SHP77 treated with DMSO at 0.1 percent for 48 hours (cell line): ENCODE results near the gene DEDD2.

ENCODE experiments used
- DNase-seq: peaks from one replicate; lab custom pipeline; 2025; lab: John Stamatoyannopoulos, UW

The DEDD2 gene

DNA sequence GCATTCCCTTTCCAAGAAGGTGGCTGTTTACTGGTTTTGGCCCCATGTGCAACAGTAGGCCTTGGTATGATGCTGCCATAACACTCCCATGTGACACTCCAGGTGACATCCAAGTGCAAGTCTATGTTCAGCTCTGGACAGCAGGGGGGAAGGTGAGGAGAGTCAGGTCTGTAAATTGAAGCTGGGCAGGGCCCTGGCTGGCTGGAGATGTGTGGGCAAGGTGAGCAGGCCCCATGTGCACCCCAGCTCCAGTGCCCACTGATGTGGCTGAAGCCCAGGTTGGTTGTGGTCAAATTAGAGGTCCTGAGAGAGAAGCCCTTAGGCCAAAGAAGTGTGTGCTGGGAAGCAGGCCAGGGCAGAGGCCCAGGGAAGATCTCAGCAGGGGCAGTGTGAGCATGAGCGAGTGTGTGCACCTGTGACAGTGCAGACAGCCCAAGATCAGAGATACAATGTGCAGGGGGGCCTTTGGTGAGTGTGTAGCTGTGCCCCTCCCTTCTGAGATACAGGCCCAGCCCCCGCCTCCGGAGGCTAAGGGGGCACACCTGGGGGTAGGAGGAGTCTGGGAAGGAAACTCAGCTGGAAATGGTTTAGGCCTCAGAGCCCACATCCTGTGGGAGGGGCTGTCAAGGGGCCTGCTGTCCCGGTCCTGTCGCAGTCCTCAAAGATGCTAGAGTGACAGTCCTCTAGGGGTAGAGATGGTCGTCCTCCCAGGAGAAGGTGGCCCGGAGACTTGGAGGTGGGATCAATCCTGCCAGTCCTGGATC, 18.6 kb downstream of the DEDD2 start:
- no peak for DNase-seq

DNA sequence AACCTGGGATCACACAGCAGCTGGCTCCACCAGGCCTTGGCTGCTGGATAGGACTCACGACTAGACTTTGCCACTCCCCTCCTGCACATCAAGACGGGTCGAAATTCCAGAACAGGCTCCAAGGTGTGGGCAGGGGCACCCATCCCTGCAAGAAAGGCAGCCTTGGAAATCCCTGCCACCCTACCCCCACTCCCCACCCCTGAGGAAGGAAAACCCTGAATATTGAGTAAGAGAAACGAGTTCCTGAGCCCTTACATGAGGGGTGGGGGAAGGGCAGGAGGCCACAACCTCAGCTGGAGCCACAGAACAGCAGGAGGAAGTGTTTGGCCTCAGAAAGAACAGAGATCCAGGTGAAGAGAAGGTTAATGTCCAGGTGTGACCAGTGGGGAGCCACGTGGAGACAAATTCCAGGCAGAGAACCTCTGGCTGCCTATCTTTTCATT, 20.1 kb downstream of the DEDD2 start:
- DNase-seq: no peak

DNA sequence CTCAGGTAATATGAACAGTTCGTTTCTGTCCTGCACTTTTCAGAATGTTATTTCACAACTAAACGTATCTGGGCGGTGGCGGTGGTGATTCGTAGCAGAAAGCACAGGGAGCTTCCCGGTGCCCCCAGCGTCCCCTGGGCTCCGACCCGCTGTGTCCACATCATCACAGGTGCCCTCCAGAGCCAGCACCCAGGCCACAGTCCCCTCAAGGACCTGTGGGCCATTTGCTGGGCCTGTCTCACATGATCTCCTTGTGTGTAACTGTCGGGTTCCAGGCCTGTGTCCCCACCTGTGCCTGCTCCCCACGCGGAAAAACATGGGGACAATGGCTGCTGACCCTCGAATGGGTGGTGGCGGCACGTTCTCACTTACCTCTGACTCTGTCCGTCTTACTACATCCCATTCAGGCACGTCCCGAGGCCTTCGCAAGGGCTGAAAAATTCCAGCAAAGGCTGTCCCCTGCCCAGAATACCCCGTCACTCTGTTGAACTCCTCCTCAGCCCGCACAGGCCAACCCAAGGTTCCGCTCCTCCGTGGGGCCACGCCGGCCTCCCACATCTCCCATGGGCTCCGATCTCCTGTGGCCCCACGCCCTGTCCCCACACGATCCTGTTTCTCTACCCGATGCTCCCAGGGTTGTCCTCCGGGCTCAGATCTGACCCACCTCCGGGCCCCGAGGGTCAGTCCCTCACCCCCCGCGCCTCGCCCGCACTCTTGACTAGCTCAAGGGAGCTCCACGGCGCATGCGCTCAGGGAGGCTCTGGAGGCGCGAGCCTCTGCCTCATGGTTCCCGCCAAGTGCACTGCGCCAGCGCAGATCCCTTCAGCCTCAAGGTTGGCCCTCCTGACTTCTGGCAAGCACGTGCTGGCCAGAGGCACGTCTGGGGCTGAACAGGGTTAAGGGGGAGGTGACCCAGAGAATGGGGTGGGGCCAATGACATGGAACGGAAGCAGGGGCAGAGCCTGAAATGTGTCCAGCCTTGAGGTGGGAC, 21.2 kb downstream of the DEDD2 start:
- DNase-seq: no peak

DNA sequence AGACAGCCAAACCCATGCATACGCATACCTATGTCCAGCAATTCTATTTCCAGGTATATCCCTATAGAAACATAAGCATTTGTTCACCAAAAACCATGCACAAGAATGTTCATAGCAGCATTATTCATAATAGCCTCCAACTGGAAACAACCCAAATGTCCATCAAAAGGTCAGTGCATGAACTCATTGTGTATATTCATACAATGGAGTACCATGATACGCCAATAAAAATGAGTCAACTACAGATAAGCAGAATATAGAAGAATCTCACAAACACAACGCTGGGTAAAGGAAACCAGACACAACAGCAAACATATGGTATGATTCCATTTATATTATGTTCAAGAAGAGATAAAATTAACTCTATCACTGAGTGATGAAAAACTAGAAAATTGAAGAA, 23.8 kb downstream of the DEDD2 start:
- no peak for DNase-seq

DNA sequence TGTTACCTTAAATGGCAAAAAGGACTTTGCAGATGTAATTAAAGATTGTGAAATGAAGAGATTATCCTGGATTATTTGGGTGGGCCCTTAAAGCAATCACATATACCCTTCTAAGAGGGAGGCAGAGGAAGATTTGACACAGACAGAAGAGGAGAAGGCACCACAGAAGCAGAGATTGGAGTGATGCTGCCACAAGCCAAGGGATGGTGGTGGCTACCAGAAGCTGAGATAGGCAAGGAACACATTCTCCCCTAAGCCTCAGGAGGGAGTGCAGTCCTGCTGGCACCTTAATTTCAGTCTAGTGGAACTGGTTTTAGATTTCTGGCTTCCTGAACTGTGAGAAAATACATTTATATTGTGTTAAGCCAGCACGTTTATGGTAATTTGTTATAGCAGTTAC, 24.2 kb downstream of the DEDD2 start:
- DNase-seq: no peak

- peak; percentile 24 for DNase-seq
Measured at GRCh38 chr19:42191855-42192254, 25.6 kb downstream of the DEDD2 start.

- peak; percentile 24 for DNase-seq
Measured at GRCh38 chr19:42191330-42191729, 26.1 kb downstream of the DEDD2 start.

- no peak for DNase-seq
Measured at GRCh38 chr19:42189133-42189532, 28.3 kb downstream of the DEDD2 start.

- DNase-seq: no peak
Measured at GRCh38 chr19:42188665-42189064, 28.8 kb downstream of the DEDD2 start.

DNA sequence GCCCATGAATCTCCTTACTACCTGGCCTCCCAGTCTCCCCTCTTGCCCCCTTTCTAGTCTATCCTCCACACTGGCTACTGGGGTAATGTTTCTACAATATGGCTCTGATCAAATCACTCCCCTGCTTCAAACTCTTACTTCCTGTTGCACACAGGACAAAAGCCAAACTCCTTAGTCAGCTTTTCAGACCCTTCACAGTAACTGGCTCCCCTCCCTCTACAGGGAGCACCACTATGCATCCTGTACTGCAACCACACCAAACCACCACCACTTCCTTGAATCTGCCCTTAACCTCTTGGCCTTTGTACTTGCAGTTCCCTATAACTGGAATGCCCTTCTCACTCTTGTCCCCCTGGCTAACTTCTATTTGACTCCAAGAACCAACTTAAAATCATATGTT, 32.2 kb downstream of the DEDD2 start:
- no peak for DNase-seq

DNA sequence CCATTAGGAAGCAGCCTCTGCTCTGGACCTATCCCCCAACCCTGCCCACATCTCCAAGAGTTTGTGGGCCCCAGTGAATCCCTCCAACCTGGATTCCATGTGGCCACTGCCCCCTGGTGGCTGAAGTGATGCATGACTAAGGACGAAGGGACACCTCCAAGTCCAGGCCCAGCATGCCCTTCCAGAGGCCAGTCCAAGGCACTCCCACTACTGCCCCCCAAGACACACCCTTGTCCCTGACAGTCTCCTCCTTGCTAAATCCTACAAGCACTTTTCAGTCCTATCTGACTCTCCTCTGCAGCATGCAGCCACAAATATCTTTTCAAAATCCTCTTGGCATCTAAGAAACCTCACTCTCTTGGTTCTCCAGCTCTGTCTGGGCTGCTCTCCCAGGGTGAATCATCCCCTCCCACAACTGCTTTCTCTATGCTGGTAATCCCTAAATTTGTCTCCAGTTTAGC, 33.0 kb downstream of the DEDD2 start:
- peak; percentile 30 for DNase-seq

DNA sequence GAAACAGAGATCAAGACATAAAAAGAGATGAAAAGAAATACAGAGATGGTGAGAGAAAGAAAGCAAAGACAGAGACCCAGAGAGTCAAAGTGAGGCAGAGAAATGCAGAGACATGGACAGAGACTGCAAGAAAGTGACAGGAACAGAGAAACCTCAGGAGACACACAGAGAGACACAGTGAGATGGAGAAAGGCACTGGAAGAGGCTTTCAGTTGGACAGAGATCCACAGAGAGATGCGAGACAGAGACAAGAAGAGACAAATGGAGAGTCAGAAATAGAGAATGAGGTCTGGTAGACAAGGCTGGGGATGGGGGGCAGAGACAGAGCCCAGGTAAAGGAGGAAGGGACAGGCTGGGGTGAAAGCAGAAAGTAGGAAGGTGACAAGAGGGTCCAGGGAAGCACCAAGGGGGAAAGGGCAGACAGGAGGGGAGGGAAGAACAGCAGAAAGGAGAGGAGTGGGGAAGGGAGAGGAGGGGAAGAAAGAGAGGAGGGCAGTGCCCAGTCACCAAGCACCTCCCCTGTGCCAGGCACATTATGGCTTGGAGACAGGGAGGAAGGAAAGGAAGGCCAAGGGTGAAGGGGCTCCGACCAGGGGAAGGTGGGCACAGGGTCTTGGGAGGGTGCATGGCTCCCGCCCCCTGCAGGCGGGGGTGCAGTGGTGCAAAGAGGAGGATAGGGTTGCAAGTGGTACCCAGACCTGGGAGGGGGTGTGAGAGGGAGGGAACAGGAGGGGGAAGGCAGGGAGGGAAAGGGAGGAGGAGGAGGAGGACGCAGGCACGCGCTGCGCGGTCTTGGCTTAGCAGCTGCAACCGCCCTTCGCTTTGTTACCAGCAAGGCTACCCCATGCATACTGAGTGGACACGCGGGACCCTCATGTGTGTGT, 38.4 kb downstream of the DEDD2 start:
- DNase-seq: peak; percentile 8

GRCh38 chr19:42177686-42178019, 39.8 kb downstream of the DEDD2 start:
- no peak for DNase-seq

GRCh38 chr19:42176990-42177685, 40.3 kb downstream of the DEDD2 start:
- DNase-seq: peak; percentile 36

DNA sequence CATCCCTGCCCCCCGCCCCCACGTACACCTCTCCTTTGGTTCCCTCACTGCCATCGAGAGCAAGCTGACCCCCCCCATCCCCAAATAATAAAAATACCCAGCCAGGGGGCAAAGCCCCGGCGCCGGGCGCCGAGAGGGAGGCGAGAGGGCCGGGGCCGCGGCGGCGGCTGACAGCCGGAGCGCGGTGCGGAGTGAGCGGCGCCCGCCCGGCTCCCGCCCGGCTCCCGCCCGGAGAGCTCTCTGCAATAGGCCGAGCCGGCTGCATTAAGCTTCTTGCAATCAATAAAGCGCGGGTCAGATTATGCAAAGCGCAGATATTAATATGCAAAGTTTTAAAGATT, 40.9 kb downstream of the DEDD2 start:
- no peak for DNase-seq

DNA sequence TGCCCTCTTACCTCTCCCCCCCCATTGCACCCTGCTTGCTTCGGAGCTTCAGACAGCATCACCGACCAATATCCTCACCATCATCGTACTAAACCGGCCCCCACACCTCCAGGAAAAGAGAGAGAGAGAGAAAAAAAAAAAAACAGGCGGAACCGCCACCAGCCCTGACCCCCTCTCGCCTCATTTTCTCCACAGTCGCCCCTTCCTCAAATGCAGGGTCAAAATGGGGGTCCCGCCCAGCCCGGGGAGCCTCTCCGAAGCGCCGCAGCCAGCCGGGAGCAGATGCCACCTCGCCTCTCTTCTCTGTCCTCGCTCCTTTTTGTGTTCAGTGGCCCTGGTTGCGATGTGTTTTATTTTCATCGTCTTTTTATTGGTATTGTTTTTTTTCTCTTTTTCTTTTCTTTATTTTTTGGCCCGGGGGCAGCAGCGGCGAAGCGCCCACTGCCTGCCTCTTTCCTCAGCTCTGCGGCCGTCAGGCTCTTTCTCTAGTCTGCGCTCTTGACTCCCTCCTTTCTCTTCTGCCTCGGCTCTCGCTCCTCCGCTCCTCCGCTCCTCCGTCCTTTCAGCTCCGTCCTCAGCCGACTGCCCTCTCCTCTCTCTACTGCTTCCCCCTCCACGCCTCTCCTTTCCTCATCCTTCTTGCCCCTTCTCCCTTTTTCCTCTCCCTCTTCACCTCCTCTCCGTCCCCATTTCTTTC, 41.4 kb downstream of the DEDD2 start:
- DNase-seq: no peak

- no peak for DNase-seq
Measured at GRCh38 chr19:42174958-42175734, 42.3 kb downstream of the DEDD2 start.

DNA sequence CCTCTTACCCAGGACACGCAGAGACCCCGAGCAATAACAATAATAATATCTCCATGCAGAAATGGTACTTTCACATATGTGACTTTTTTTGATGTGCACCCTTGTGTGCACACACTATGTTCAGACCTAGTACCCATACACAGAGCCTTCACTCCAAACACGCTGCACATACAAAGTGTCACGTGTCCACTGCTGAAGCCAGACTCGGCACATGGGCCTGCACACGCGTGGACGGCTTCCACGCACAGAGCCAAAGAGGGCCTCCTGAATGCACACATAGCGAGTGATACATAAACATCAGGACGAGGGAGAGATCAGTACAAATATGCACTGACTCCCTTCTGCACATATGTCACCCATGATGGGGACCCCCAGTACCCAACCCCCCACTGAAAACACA, 43.3 kb downstream of the DEDD2 start:
- DNase-seq: no peak

GRCh38 chr19:42173695-42174094, 43.8 kb downstream of the DEDD2 start:
- no peak for DNase-seq

DNA sequence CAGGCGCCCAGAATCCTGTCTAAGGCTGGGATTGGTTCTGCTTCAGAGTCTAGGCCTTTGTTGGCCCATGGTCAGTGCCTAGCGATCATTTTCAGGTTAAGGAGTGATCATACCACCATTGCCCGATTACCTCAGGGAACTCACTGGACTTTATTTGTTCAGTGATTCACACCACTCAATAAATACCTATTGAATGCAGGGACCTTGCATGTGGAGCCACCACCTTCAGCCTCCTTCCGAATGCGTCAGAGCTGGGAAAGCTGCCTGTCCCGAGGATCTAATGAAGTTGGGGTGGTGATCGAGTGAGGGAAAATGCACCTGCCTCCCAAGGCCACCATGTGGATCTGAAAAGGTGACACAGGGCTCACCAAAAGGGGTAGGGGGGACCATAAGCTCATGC, 45.2 kb downstream of the DEDD2 start:
- peak; percentile 31 for DNase-seq
